ENCODE data around the gene LITAFD. TPM values are rescaled to one million over a fixed set of nuclear protein-coding genes. Genes with fewer than 3 reads are reported as not detected.

LITAFD gene
- polyA plus RNA-seq, 1 of the 3 experiments (the other 2 are of a cell fraction), result not detected

GRCh38 chr16:8859913-8860881 lies 22.0 kb upstream of the LITAFD start:
- CTCF ChIA-PET, result interaction anchor here (0.8 to 1.6 kb wide), 4 partner anchors 11 to 200 kb away, joined by 3 to 7 read pairs (median 4); no protein-coding TSS in a partner anchor
- Histone ChIP-seq H3K79me2 (ENCODE audit: insufficient read depth) (peaks cover 71% of the 10 kb centered on the region), H3K9me2 (no peaks in the 10 kb centered on the region), H3K4me3 (ENCODE audit: low read depth in 2 of 2, low read length in 1 of 2) (no peak overlapping the region), H3K9ac (no peak overlapping the region), H4K20me1 (ENCODE audit: insufficient read depth) (peaks cover 61% of the 10 kb centered on the region), H3K36me3 (replicated peaks in 1 of 2; ENCODE audit: control insufficient read depth in 1 of 2, insufficient read depth in 2 of 2, low read length in 1 of 2) (peaks cover 6 to 20% of the 10 kb centered on the region in 2 experiments), H2AFZ (ENCODE audit: low read depth) (no peak overlapping the region), H3K27me3 (ENCODE audit: insufficient read depth) (no peaks in the 10 kb centered on the region), H3K27ac (ENCODE audit: low read depth in 2 of 2, low read length in 1 of 2) (no peak overlapping the region), H3K4me1 (ENCODE audit: control insufficient read depth in 1 of 2, insufficient read depth in 2 of 2, low read depth in 1 of 2, low read length in 1 of 2) (peaks cover 13 to 17% of the 10 kb centered on the region in 2 experiments; a peak in 2 of 4 replicates), H3K9me3 (no peaks in the 10 kb centered on the region), H3K4me2 (no peak overlapping the region), H3F3A (replicated peaks; ENCODE audit: insufficient read depth) (peaks cover 5% of the 10 kb centered on the region)
- 83% methylated on average over 22 of the region's 25 CpGs for WGBS (ENCODE audit: low lambda C conversion rate)
- POLR2A ChIA-PET, result interaction anchor here (1.4 kb wide), 1 partner anchor 8 kb away, joined by 5 read pairs; no protein-coding TSS in a partner anchor
- no peak for TF ChIP-seq RAD21 (IDR thresholded peaks at IDR 0.05; ENCODE audit: low read length)
- no peak for TF ChIP-seq USF2 (IDR thresholded peaks at IDR 0.05; ENCODE audit: borderline replicate concordance, low read depth, low read length)
- TF ChIP-seq NRF1 (IDR thresholded peaks at IDR 0.05; ENCODE audit: low read depth, low read length), result no peak
- no peak for TF ChIP-seq RFX5 (IDR thresholded peaks at IDR 0.05; ENCODE audit: low read length)
- no peak for TF ChIP-seq MAX (IDR thresholded peaks at IDR 0.05; ENCODE audit: low read depth)
- no peak for TF ChIP-seq YY1 (IDR thresholded peaks at IDR 0.05; ENCODE audit: low read depth)
- TF ChIP-seq FOXM1 (IDR thresholded peaks at IDR 0.05; ENCODE audit: low read depth), result no peak
- TF ChIP-seq SIN3A (IDR thresholded peaks at IDR 0.05; ENCODE audit: borderline replicate concordance, low read depth, low read length), result no peak
- no peak for TF ChIP-seq ELF1 (IDR thresholded peaks at IDR 0.05)
- no peak for TF ChIP-seq NFIC (IDR thresholded peaks at IDR 0.05; ENCODE audit: borderline replicate concordance)
- no peak for TF ChIP-seq MEF2A (IDR thresholded peaks at IDR 0.05; ENCODE audit: borderline replicate concordance, low read depth)
- no peak for TF ChIP-seq TCF12 (IDR thresholded peaks at IDR 0.05)
- no peak for TF ChIP-seq TAF1 (IDR thresholded peaks at IDR 0.05; ENCODE audit: borderline replicate concordance, low read depth, low read length)
- no peak for TF ChIP-seq GATA2 (CRISPR knock-in tag; IDR thresholded peaks at IDR 0.05)
- no peak for TF ChIP-seq TEAD4 (IDR thresholded peaks at IDR 0.05; ENCODE audit: borderline replicate concordance, insufficient read depth)
- TF ChIP-seq GABPA (IDR thresholded peaks at IDR 0.05; ENCODE audit: low read depth), result no peak
- no peak for TF ChIP-seq PBX3 (IDR thresholded peaks at IDR 0.05)
- no peak for TF ChIP-seq FOSL2 (IDR thresholded peaks at IDR 0.05; ENCODE audit: borderline replicate concordance, low read depth)
- TF ChIP-seq SMC3 (IDR thresholded peaks at IDR 0.05; ENCODE audit: low read depth, low read length), result no peak
- TF ChIP-seq IRF3 (IDR thresholded peaks at IDR 0.05; ENCODE audit: low read depth, low read length), result no peak
- DNase-seq, result no peak
